CD8-positive, alpha-beta memory T cell (primary cell): ENCODE data around the gene SPAG6. TPM values are rescaled to one million over a fixed set of nuclear protein-coding genes. Genes with fewer than 3 reads are reported as not detected.
"Not testable (repeated sequence)": the region's sequence is repeated elsewhere in the genome, so short reads cannot be mapped to it uniquely, and the experiment has no call there.

Experiments used
- CTCF ChIA-PET: fragments of 350-600 bp; sonication (Branson Sonifier 250); formaldehyde crosslinking; loops from one replicate; lab custom pipeline; 2021; ENCODE audit warnings: antibody characterized with exemption; lab: Charles Lee
- POLR2A ChIA-PET: fragments of 350-600 bp; sonication (Branson Sonifier 250); formaldehyde crosslinking; loops from one replicate; lab custom pipeline; 2021; ENCODE audit warnings: antibody characterized with exemption; lab: Charles Lee
- DNase-seq, 5 donors: peaks; one replicate each; pipeline versions ENCODE4 v3.0.0 to v3.0.0-alpha.2; 2020 to 2022; ENCODE audit warnings: mixed read lengths in 1 of 5
- H3K27ac ChIP-seq: one replicate; pipeline ENCODE4 v1.7.0; 2013; ENCODE audit warnings: low read depth, mild to moderate bottlenecking, low read length, moderate library complexity
- H3K27me3 ChIP-seq: 2 replicates; pipeline ENCODE4 v1.7.0; 2013; ENCODE audit warnings: low read length, mild to moderate bottlenecking; ENCODE audit not compliant: insufficient read depth, poor library complexity, severe bottlenecking
- H3K36me3 ChIP-seq: 2 replicates; pipeline ENCODE4 v1.7.0; 2013; ENCODE audit warnings: mild to moderate bottlenecking, low read length, moderate library complexity; ENCODE audit not compliant: insufficient read depth
- H3K4me1 ChIP-seq: 2 replicates; pipeline ENCODE4 v1.7.0; 2013; ENCODE audit warnings: mild to moderate bottlenecking, low read length, moderate library complexity; ENCODE audit not compliant: insufficient read depth
- H3K4me3 ChIP-seq: 2 replicates; pipeline ENCODE4 v1.7.0; 2013; ENCODE audit warnings: mild to moderate bottlenecking, low read length
- H3K9me3 ChIP-seq: 2 replicates; pipeline ENCODE4 v1.7.0; 2013; ENCODE audit warnings: mild to moderate bottlenecking, low read length
- H3K27ac Mint-ChIP-seq, 8 donors: one replicate each; pipeline ENCODE4 v1.8.0; 2020 to 2021; ENCODE audit warnings: mixed read lengths in 8 of 8, mild to moderate bottlenecking in 6 of 8, inconsistent platforms in 3 of 8, moderate library complexity in 3 of 8
- H3K27me3 Mint-ChIP-seq, 2 donors: one replicate each; pipeline ENCODE4 v1.8.0; 2020 to 2021; ENCODE audit warnings: mixed read lengths in 2 of 2, mild to moderate bottlenecking in 1 of 2, moderate library complexity in 1 of 2
- H3K36me3 Mint-ChIP-seq, 3 donors: one replicate each; pipeline ENCODE4 v1.8.0; 2020 to 2021; ENCODE audit warnings: mixed read lengths in 3 of 3, inconsistent platforms in 1 of 3, mild to moderate bottlenecking in 1 of 3
- H3K4me1 Mint-ChIP-seq, 3 donors: one replicate each; pipeline ENCODE4 v1.8.0; 2020 to 2021; ENCODE audit warnings: mixed read lengths in 3 of 3, inconsistent platforms in 1 of 3, mild to moderate bottlenecking in 1 of 3
- H3K4me3 Mint-ChIP-seq, 7 donors: one replicate each; pipeline ENCODE4 v1.8.0; 2020 to 2021; ENCODE audit warnings: mixed read lengths in 7 of 7, mild to moderate bottlenecking in 6 of 7, moderate library complexity in 4 of 7, inconsistent platforms in 2 of 7
- H3K9me3 Mint-ChIP-seq, 5 donors: one replicate each; pipeline ENCODE4 v1.8.0; 2020 to 2022; ENCODE audit warnings: mixed read lengths in 5 of 5, mild to moderate bottlenecking in 3 of 5, moderate library complexity in 2 of 5, inconsistent platforms in 1 of 5
- polyA plus RNA-seq: library from polyadenylated mRNA; unstranded; fragments of 300-500 nt; fragmentation: Illumina TruSeq; gene quantifications from one replicate; pipeline ENCODE4 v1.2.3, GENCODE V29; 2021
- total RNA-seq, 2 experiments: library from RNA; stranded (reverse); gene quantifications; one replicate each; pipeline ENCODE4 v1.2.3, GENCODE V29; 2021

Gene SPAG6
- total and polyA plus RNA-seq, 3 experiments from 2014 or later, result 0.22 TPM; not detected in 2

DNA sequence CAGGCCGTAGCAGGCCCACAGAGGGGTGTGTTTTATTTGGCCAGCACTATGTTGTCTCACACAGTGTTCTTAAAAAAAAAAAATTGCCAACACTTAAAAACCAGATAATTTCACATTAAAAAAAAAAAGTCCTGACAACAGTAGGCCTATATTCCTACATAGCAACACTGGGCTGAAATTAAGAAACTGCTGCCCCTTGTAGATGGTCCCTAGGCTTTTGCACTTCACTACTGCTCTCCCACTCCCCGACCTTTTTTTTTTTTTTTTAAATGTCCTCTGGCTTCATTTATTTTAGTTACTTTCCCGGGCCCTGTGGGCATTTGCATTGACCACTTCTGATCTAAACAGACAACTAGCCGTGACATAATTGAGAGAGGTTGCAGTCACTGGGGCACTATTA is 36.0 kb downstream of the SPAG6 start:
- ChIA-PET CTCF (no interaction called here), POLR2A (no interaction called here)
- Mint-ChIP-seq H3K9me3 (no peaks in the 10 kb centered on the region), H3K27ac (no peak overlapping the region), H3K27me3 (peaks cover 2 to 7% of the 10 kb centered on the region in 2 donors), H3K4me1 (no peaks in the 10 kb centered on the region), H3K36me3 (no peaks in the 10 kb centered on the region), H3K4me3 (no peak overlapping the region)
- no peaks in the 10 kb centered on the region for H3K9me3 ChIP-seq
- H3K4me3 ChIP-seq, result no peak overlapping the region
- no peaks in the 10 kb centered on the region for H3K36me3 ChIP-seq
- no peak overlapping the region for H3K27ac ChIP-seq
- no peaks in the 10 kb centered on the region for H3K27me3 ChIP-seq
- DNase-seq, result no peak
- no peaks in the 10 kb centered on the region for H3K4me1 ChIP-seq

DNA sequence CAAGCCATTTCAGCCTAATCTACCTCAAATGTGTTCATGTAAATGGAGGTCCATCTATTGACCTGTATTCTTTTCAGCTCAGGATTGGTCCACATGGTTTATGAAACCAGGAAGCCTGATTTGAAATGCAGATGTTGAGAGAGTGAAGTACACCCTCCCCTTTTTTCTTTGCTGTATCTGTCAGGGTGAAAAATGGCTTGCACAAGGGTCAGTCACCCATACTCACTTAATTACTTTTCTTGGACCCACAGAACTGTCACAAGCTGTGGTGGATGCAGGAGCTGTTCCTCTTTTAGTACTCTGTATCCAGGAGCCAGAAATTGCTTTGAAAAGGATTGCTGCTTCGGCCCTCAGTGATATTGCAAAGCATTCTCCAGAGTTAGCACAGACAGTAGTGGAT is 41.2 kb downstream of the SPAG6 start:
- H3K27me3 Mint-ChIP-seq, result peaks cover 7 to 12% of the 10 kb centered on the region in 2 donors
- no peaks in the 10 kb centered on the region for H3K4me1 Mint-ChIP-seq
- H3K4me1 ChIP-seq, result no peaks in the 10 kb centered on the region
- ChIA-PET CTCF (interaction anchor here (0.7 kb wide), 1 partner anchor 35 kb away, joined by 3 read pairs; no protein-coding TSS in a partner anchor), POLR2A (interaction anchor here (0.6 kb wide), 1 partner anchor 64 kb away, joined by 3 read pairs; no protein-coding TSS in a partner anchor)
- H3K27ac ChIP-seq, result no peak overlapping the region
- H3K27ac Mint-ChIP-seq, result no peak overlapping the region
- no peaks in the 10 kb centered on the region for H3K36me3 ChIP-seq
- no peak overlapping the region for H3K4me3 ChIP-seq
- no peaks in the 10 kb centered on the region for H3K9me3 Mint-ChIP-seq
- H3K4me3 Mint-ChIP-seq, result no peak overlapping the region
- no peaks in the 10 kb centered on the region for H3K36me3 Mint-ChIP-seq
- no peaks in the 10 kb centered on the region for H3K27me3 ChIP-seq
- no peaks in the 10 kb centered on the region for H3K9me3 ChIP-seq
- no peak for DNase-seq

DNA sequence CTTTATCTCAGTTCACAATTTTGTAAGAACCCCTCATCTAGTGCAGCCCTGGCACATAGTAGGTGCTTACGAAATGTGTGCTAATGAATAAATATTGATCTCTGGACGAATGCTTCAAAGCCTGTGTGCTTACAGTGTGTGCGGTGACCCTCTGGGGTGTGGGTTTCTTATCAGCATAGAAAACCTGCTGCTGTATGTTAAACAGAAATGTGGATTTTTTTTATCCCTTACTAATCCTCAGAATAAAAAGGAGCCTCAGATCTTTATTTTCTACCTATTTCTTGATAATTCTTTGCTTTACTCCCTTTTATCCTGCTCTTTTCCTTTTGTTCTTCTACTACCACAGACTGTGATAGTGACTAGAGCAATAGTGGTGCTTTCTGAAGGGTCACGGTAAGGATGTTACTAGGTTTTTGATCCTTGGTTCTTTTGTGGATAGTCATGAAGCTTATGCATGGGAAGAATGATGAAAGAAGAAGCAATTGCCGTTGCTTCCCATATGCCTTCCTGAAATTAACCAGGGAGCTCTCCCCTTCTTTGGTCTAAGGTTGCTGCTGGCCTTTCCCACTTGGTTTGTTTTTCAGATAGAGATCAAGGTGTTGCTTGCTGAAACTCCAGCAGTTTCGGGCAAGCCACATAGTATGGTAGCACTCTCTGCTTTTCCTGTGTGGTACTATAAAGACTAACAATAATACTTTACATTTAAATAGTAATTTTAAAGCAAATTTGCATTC is 44.7 kb downstream of the SPAG6 start:
- peak overlapping the region in 1 of 8 donors; percentile 25 for H3K27ac Mint-ChIP-seq
- no peaks in the 10 kb centered on the region for H3K36me3 Mint-ChIP-seq

DNA sequence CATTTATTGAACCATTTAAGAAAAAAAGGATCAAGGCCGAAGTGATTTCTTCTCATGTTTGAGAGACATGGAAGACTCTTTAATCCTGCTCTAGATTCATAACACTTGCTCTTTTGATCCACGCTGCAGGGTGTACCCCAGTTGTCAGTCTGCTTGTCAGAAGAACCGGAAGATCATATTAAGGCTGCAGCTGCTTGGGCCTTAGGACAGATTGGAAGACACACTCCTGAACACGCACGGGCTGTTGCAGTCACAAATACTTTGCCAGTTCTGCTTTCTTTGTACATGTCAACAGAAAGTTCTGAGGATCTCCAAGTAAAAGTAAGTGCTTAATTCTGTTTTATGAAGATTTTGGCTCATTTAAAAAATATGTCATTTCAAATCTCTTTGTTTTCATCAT is 46.3 kb downstream of the SPAG6 start:
- Histone ChIP-seq H3K27me3 (peaks cover 4% of the 10 kb centered on the region), H3K36me3 (no peaks in the 10 kb centered on the region), H3K27ac (no peak overlapping the region), H3K9me3 (no peaks in the 10 kb centered on the region), H3K4me1 (no peaks in the 10 kb centered on the region), H3K4me3 (no peak overlapping the region)
- Mint-ChIP-seq H3K36me3 (peaks cover 0 to 4% (median 0%) of the 10 kb centered on the region in 3 donors), H3K27me3 (peaks cover 16 to 21% of the 10 kb centered on the region in 2 donors), H3K4me3 (no peak overlapping the region), H3K27ac (no peak overlapping the region), H3K4me1 (no peaks in the 10 kb centered on the region), H3K9me3 (no peaks in the 10 kb centered on the region)
- CTCF ChIA-PET, result no interaction called here
- DNase-seq, result no peak
- POLR2A ChIA-PET, result no interaction called here

More for the DNA sequence above, 44.7 kb downstream of the SPAG6 start:
- Histone ChIP-seq H3K4me3 (no peak overlapping the region), H3K4me1 (no peaks in the 10 kb centered on the region), H3K27ac (no peak overlapping the region), H3K27me3 (peaks cover under 1% of the 10 kb centered on the region), H3K9me3 (no peaks in the 10 kb centered on the region), H3K36me3 (no peaks in the 10 kb centered on the region)
- DNase-seq, result no peak
- Mint-ChIP-seq H3K4me3 (no peak overlapping the region), H3K9me3 (no peaks in the 10 kb centered on the region), H3K27me3 (peaks cover 7 to 11% of the 10 kb centered on the region in 2 donors), H3K4me1 (no peaks in the 10 kb centered on the region)
- POLR2A ChIA-PET, result no interaction called here
- CTCF ChIA-PET, result no interaction called here

DNA sequence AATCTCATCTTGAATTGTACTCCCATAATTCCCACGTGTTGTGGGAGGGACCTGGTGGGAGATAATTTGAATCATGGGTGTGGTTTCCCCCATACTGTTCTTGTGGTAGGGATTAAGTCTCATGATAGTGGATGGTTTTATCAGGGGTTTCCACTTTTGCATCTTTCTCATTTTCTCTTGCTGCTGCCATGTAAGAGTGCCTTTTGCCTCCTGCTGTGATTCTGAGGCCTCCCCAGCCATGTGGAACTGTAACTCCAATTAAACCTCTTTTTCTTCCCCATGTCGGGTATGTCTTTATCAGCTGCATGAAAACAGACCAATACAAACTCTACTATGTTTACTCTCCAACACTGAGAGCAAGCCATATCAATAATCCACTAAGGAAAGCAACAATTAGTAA is 50.9 kb downstream of the SPAG6 start:
- H3K9me3 Mint-ChIP-seq, H3K4me3 Mint-ChIP-seq, H3K4me1 ChIP-seq, H3K36me3 Mint-ChIP-seq, H3K4me1 Mint-ChIP-seq, H3K9me3 ChIP-seq, DNase-seq, CTCF ChIA-PET, H3K36me3 ChIP-seq, H3K27ac ChIP-seq, H3K27me3 ChIP-seq, H3K27ac Mint-ChIP-seq, POLR2A ChIA-PET, H3K4me3 ChIP-seq: not testable (repeated sequence)
- H3K27me3 Mint-ChIP-seq, result peaks cover 10 to 30% of the 10 kb centered on the region in 2 donors

DNA sequence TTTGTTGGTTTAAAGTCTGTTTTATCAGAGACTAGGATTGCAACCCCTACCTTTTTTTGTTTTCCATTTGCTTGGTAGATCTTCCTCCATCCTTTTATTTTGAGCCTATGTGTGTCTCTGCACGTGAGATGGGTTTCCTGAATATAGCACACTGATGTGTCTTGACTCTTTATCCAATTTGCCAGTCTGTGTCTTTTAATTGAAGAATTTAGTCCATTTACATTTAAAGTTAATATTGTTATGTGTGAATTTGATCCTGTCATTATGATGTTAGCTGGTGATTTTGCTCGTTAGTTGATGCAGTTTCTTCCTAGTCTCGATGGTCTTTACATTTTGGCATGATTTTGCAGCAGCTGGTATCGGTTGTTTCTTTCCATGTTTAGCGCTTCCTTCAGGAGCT is 61.6 kb downstream of the SPAG6 start:
- H3K9me3 Mint-ChIP-seq, H3K27ac Mint-ChIP-seq, H3K27ac ChIP-seq, H3K4me3 ChIP-seq, H3K4me1 Mint-ChIP-seq, H3K9me3 ChIP-seq, H3K36me3 Mint-ChIP-seq, H3K4me3 Mint-ChIP-seq, DNase-seq, H3K27me3 ChIP-seq, H3K4me1 ChIP-seq, CTCF ChIA-PET, H3K36me3 ChIP-seq, POLR2A ChIA-PET: not testable (repeated sequence)
- H3K27me3 Mint-ChIP-seq, result peaks cover 3 to 25% of the 10 kb centered on the region in 2 donors

DNA sequence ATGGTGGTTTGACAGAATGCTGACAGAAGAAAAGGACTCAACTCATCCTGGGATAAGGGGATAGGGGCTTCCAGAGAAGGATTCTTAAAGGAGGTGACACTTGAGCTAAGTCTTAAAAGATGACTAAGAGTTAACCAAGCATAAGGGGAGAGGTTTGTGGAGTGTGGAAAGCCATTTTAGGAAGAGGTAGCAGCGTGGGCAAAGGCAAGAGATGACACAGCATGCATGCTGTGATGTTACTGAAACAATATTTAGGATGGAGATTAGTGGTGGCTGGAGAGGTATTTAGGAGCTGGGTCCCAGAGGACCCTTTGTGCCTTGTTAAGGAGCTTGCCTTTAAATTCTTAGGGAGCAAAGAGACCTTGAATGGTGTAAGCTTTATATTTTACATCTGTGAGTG is 65.1 kb downstream of the SPAG6 start:
- H3K4me3 ChIP-seq, result no peak overlapping the region
- no peaks in the 10 kb centered on the region for H3K9me3 ChIP-seq
- peaks cover 12 to 26% of the 10 kb centered on the region in 2 donors for H3K27me3 Mint-ChIP-seq
- ChIA-PET CTCF (no interaction called here), POLR2A (no interaction called here)
- no peaks in the 10 kb centered on the region for H3K4me1 ChIP-seq
- H3K36me3 ChIP-seq, result no peaks in the 10 kb centered on the region
- H3K27me3 ChIP-seq, result no peaks in the 10 kb centered on the region
- no peaks in the 10 kb centered on the region for H3K4me1 Mint-ChIP-seq
- H3K4me3 Mint-ChIP-seq, result no peak overlapping the region
- no peak overlapping the region for H3K27ac ChIP-seq
- H3K36me3 Mint-ChIP-seq, result no peaks in the 10 kb centered on the region
- H3K9me3 Mint-ChIP-seq, result peaks cover 0 to 8% (median 5%) of the 10 kb centered on the region in 5 donors
- H3K27ac Mint-ChIP-seq, result no peak overlapping the region
- DNase-seq, result no peak

DNA sequence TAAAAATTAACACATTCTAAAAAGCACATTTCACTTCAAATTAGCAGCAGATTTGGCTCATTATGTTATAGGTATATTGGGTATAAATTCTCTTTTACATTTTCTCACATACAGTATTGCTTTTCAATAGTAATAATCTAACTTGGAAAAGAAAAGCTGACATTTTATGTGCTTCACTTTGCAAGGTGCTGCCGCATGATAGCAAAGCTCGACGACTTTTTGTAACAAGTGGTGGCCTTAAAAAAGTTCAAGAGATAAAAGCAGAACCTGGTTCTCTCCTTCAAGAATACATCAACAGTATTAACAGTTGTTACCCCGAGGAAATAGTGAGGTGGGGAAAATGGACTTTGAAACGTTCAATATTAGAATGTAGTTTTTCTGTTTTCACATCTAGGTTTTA is 65.5 kb downstream of the SPAG6 start:
- peaks cover 12 to 26% of the 10 kb centered on the region in 2 donors for H3K27me3 Mint-ChIP-seq
- H3K27ac Mint-ChIP-seq, result no peak overlapping the region
- no peaks in the 10 kb centered on the region for H3K36me3 ChIP-seq
- no peaks in the 10 kb centered on the region for H3K36me3 Mint-ChIP-seq
- no peak overlapping the region for H3K27ac ChIP-seq
- H3K4me1 ChIP-seq, result no peaks in the 10 kb centered on the region
- no peaks in the 10 kb centered on the region for H3K9me3 ChIP-seq
- no peak for DNase-seq
- POLR2A ChIA-PET, result no interaction called here
- no peaks in the 10 kb centered on the region for H3K27me3 ChIP-seq
- no peaks in the 10 kb centered on the region for H3K4me1 Mint-ChIP-seq
- H3K4me3 ChIP-seq, result no peak overlapping the region
- CTCF ChIA-PET, result no interaction called here
- H3K9me3 Mint-ChIP-seq, result peaks cover 0 to 7% (median 5%) of the 10 kb centered on the region in 5 donors
- H3K4me3 Mint-ChIP-seq, result no peak overlapping the region
